PC-3 (cell line): ENCODE results near the gene AGPAT1. TPM values are rescaled to one million over a fixed set of nuclear protein-coding genes. Genes with fewer than 3 reads are reported as not detected.
A peak's percentile ranks its signal among the peaks of the same experiment; 100 is the strongest.

Source experiments
- ATAC-seq: fragments of 200-7000 bp; cut with Tn5 transposase; 2 replicates; pipeline ENCODE4 v1.9.1; 2020; ENCODE audit warnings: mild to moderate bottlenecking, moderate library complexity
- BruUV-seq: library from RNA; stranded (reverse); fragments of 400-500 nt; replicated peaks from 2 replicates; lab custom pipeline; 2021; lab: Mats Ljungman, UMichigan
- CTCF ChIA-PET: fragments of 300-600 bp; sonication (Branson Sonifier 250); formaldehyde crosslinking; loops from one replicate; lab custom pipeline; 2022; ENCODE audit warnings: antibody characterized with exemption; lab: Charles Lee
- POLR2A ChIA-PET: fragments of 300-600 bp; sonication (Branson Sonifier 250); formaldehyde crosslinking; loops from one replicate; lab custom pipeline; 2022; ENCODE audit warnings: antibody characterized with exemption; ENCODE audit not compliant: unreplicated experiment; lab: Charles Lee
- DNase-seq: peaks from one replicate; pipeline ENCODE4 v3.0.0-alpha.2; 2015
- H2AFZ ChIP-seq: fragments of 300-600 bp; sonication (generic); 2 replicates; pipeline ENCODE4 v1.6.0; 2016; ENCODE audit warnings: antibody characterized with exemption, low read length
- H3F3A ChIP-seq: fragments of 300-600 bp; sonication (generic); one replicate; pipeline ENCODE4 v1.6.0; 2017; ENCODE audit warnings: antibody characterized with exemption, low read length, control low read depth, mild to moderate bottlenecking; ENCODE audit not compliant: unreplicated experiment
- H3K27ac ChIP-seq: fragments of 300-600 bp; sonication (generic); 2 replicates; pipeline ENCODE4 v1.5.1; 2016; ENCODE audit warnings: mild to moderate bottlenecking, low read length
- H3K27me3 ChIP-seq: fragments of 300-600 bp; sonication (generic); 2 replicates; pipeline ENCODE4 v1.6.1; 2016; ENCODE audit warnings: low read length, mixed read lengths
- H3K36me3 ChIP-seq: fragments of 300-600 bp; sonication (generic); 2 replicates; pipeline ENCODE4 v1.6.1; 2016; ENCODE audit warnings: low read depth, mixed run types, low read length, mixed read lengths
- H3K4me1 ChIP-seq: fragments of 300-600 bp; sonication (generic); 2 replicates; pipeline ENCODE4 v1.5.1; 2016; ENCODE audit warnings: low read length; ENCODE audit not compliant: insufficient read depth
- H3K4me2 ChIP-seq: fragments of 300-600 bp; sonication (generic); 2 replicates; pipeline ENCODE4 v1.6.0; 2016; ENCODE audit warnings: low read length
- H3K4me3 ChIP-seq: fragments of 300-600 bp; sonication (generic); 2 replicates; pipeline ENCODE4 v1.5.1; 2016; ENCODE audit warnings: mild to moderate bottlenecking, low read length, mixed read lengths
- H3K79me2 ChIP-seq: fragments of 300-600 bp; sonication (generic); 2 replicates; pipeline ENCODE4 v1.6.1; 2017; ENCODE audit warnings: low read length, mixed read lengths
- H3K9ac ChIP-seq: fragments of 300-600 bp; sonication (generic); 2 replicates; pipeline ENCODE4 v1.6.0; 2016; ENCODE audit warnings: mild to moderate bottlenecking, low read length
- H3K9me2 ChIP-seq: fragments of 300-600 bp; sonication (generic); replicated peaks from 2 replicates; pipeline ENCODE4 v1.6.1; 2016; ENCODE audit warnings: mixed run types, low read length, mixed read lengths
- H3K9me3 ChIP-seq: fragments of 300-600 bp; sonication (generic); 2 replicates; pipeline ENCODE4 v1.6.1; 2016; ENCODE audit warnings: low read length, mixed read lengths
- H4K20me1 ChIP-seq: fragments of 300-600 bp; sonication (generic); 2 replicates; pipeline ENCODE4 v1.6.1; 2016; ENCODE audit warnings: low read length, mixed read lengths
- CTCF ChIP-seq: fragments of 300-600 bp; sonication (generic); conservative IDR thresholded peaks from 2 replicates; pipeline ENCODE4 v1.5.1; 2017; ENCODE audit warnings: antibody characterized with exemption, low read depth, mild to moderate bottlenecking, low read length
- EZH2 ChIP-seq: fragments of 300-600 bp; sonication (generic); IDR thresholded peaks from one replicate; pipeline ENCODE4 v1.6.1; 2017; ENCODE audit warnings: antibody characterized with exemption, mild to moderate bottlenecking, low read length; ENCODE audit not compliant: unreplicated experiment
- EZH2phosphoT487 ChIP-seq: fragments of 300-600 bp; sonication (generic); IDR thresholded peaks from 2 replicates; pipeline ENCODE4 v1.6.1; 2018; ENCODE audit warnings: mild to moderate bottlenecking, antibody characterized with exemption, low read length, borderline replicate concordance
- intact Hi-C: fragments of 100-400 bp; cut with micrococcal nuclease; formaldehyde crosslinking; loops from 2 replicates; pipeline ENCODE4 v1.9.0; 2023
- total RNA-seq: library from RNA; depleted of rRNA; stranded (reverse); fragments of >200 nt; gene quantifications from 2 replicates; pipeline ENCODE4 v1.2.3, GENCODE V29; 2014

The AGPAT1 gene
- total RNA-seq, 1 experiment from 2014 or later = 59.6 TPM

DNA sequence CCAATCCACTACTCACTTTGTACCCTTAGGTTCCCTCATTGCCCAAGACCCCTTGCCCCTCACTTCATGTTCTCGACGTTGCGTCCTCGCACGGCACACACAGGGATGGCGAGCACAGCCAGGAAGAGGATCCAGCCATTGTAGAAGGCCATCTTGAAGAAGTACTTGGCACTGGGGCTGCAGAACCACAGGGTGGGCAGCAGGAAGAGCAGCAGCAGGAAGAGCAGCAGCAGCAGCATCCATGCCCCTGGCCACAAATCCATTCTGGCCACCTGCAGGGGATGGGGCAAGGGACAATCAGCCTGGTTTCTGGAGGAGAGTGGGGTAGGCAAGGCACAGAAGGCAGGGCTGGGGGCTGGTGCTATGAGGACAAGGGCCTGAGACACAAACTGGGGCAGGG is 4.7 kb downstream of the AGPAT1 start:
- H3K36me3 ChIP-seq = peaks cover 16% of the 10 kb centered on the region; the same call in 1 of the 2 replicates
- no peaks in the 10 kb centered on the region for H3K9me2 ChIP-seq
- H3K27ac ChIP-seq = no peak overlapping the region
- H2AFZ ChIP-seq = no peak overlapping the region
- DNase-seq (no peak), ATAC-seq (no peak)
- ChIA-PET POLR2A (no interaction called here), CTCF (no interaction called here)
- no peak for TF ChIP-seq EZH2
- no peak for TF ChIP-seq CTCF
- TF ChIP-seq EZH2phosphoT487 = no peak
- H3K4me3 ChIP-seq = no peak overlapping the region
- H3K9me3 ChIP-seq = no peaks in the 10 kb centered on the region
- no peak overlapping the region for H3K9ac ChIP-seq
- no peaks in the 10 kb centered on the region for H3K27me3 ChIP-seq
- no peaks in the 10 kb centered on the region for H3F3A ChIP-seq
- H4K20me1 ChIP-seq = no peaks in the 10 kb centered on the region
- peaks cover 11% of the 10 kb centered on the region for H3K4me1 ChIP-seq
- H3K4me2 ChIP-seq = no peak overlapping the region
- intact Hi-C loops = no loop called here
- peaks cover 21% of the 10 kb centered on the region for H3K79me2 ChIP-seq
- no TSS peak for BruUV-seq

GRCh38 chr6:32170294-32170693 is 5.6 kb downstream of the AGPAT1 start:
- no TSS peak for BruUV-seq
- no peak overlapping the region for H3K4me2 ChIP-seq
- CTCF ChIA-PET = no interaction called here
- H4K20me1 ChIP-seq = no peaks in the 10 kb centered on the region
- no peaks in the 10 kb centered on the region for H3K9me2 ChIP-seq
- H3K9ac ChIP-seq = no peak overlapping the region
- TF ChIP-seq EZH2phosphoT487 = no peak
- TF ChIP-seq CTCF = no peak
- TF ChIP-seq EZH2 = no peak
- DNase-seq (no peak), ATAC-seq (no peak)
- no peaks in the 10 kb centered on the region for H3K27me3 ChIP-seq
- H3K27ac ChIP-seq = no peak overlapping the region
- H3K9me3 ChIP-seq = no peaks in the 10 kb centered on the region
- POLR2A ChIA-PET = no interaction called here
- H3F3A ChIP-seq = no peaks in the 10 kb centered on the region
- H2AFZ ChIP-seq = no peak overlapping the region
- H3K4me3 ChIP-seq = no peak overlapping the region
- H3K36me3 ChIP-seq = peaks cover 16% of the 10 kb centered on the region; the same call in 1 of the 2 replicates
- H3K4me1 ChIP-seq = peaks cover 9% of the 10 kb centered on the region; the same call in 1 of the 2 replicates
- H3K79me2 ChIP-seq = peaks cover 16% of the 10 kb centered on the region
- intact Hi-C loops = no loop called here

DNA sequence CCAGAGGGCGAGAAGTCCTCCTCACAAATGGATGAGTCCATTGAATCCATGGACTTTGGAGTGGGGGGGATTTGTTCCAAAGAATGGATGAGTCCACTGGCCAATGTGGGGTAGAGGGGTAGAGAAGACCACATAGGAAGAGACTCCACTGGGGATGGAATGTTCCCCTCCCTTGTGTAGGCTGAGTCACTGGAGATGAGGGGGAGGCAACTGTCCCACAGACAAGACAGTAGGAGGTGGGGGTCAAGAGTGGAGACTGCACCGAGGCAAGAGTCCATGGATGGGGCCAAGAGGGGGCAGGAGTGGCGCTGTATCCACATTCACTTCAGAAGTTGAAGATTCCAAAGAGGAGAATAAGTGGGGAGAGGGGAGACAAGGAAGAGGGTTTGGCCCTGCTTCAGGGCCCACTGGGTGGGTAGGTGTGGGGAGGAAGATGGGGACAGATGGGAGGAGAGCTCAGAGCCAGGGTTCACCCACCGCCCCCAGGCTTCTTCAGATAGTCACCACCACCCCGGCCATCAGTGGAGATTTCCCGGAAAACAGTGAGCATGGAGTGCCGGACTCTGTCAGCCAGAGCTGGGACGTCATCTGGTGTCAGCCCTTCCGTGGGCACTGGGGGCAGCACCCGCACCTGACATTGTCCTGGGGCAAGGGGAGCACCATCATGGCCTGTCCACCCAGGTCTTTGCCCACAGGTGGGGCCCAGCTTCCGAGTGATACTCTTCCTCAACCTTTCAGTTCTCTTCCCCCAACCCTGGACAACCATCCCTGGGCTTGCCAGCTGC is 6.9 kb downstream of the AGPAT1 start:
- H3K9me3 ChIP-seq = no peaks in the 10 kb centered on the region
- H3K36me3 ChIP-seq = peaks cover 16% of the 10 kb centered on the region; the same call in 1 of the 2 replicates
- no peaks in the 10 kb centered on the region for H3K9me2 ChIP-seq
- no peaks in the 10 kb centered on the region for H3K4me1 ChIP-seq
- no peaks in the 10 kb centered on the region for H4K20me1 ChIP-seq
- H3K27me3 ChIP-seq = no peaks in the 10 kb centered on the region
- no peak overlapping the region for H3K4me3 ChIP-seq
- H3K9ac ChIP-seq = no peak overlapping the region
- no peaks in the 10 kb centered on the region for H3F3A ChIP-seq
- no peak overlapping the region for H3K4me2 ChIP-seq
- intact Hi-C loops = no loop called here
- DNase-seq = no peak
- no peak overlapping the region for H3K27ac ChIP-seq
- BruUV-seq = no TSS peak
- ATAC-seq = peak; percentile 29; the same call in 1 of the 2 replicates
- H3K79me2 ChIP-seq = peaks cover 3% of the 10 kb centered on the region; the same call in 1 of the 2 replicates
- CTCF ChIA-PET = interaction anchor here (0.5 to 0.6 kb wide), 2 partner anchors 10 to 55 kb away, joined by 5 to 12 read pairs; partner anchors contain the start of gene NOTCH4
- no peak overlapping the region for H2AFZ ChIP-seq
- no peak for TF ChIP-seq EZH2
- TF ChIP-seq CTCF = 0 out of 2 replicates have a peak, but pooled peaks have one; percentile 12
- POLR2A ChIA-PET = interaction anchor here (0.6 kb wide), 1 partner anchor 14 kb away, joined by 3 read pairs; no protein-coding TSS in a partner anchor
